Endothelial cell of umbilical vein (primary cell): Measurements from ENCODE around the gene RAB7B. TPM values are rescaled to one million over a fixed set of nuclear protein-coding genes. Genes with fewer than 3 reads are reported as not detected.

Source experiments
- BruUV-seq: library from RNA; stranded (reverse); fragments of 400-500 nt; replicated peaks from 2 replicates; lab custom pipeline; 2021; lab: Mats Ljungman, UMichigan
- CTCF ChIA-PET: fragments of 300-600, 350-600 bp; sonication (Branson Sonifier 250); formaldehyde crosslinking; loops from one replicate; lab custom pipeline; 2021; ENCODE audit warnings: antibody characterized with exemption, inconsistent platforms; lab: Charles Lee
- POLR2A ChIA-PET: fragments of 300-600, 350-600 bp; sonication (Branson Sonifier 250); formaldehyde crosslinking; loops from one replicate; lab custom pipeline; 2021; ENCODE audit warnings: antibody characterized with exemption, inconsistent platforms; lab: Charles Lee
- DNase-seq: peaks from one replicate; pipeline ENCODE4 v3.0.0-alpha.2; 2011; ENCODE audit warnings: low read depth, low spot score
- FAIRE-seq: peaks from 2 replicates; lab custom pipeline; 2011; peaks lifted over from hg19 to GRCh38; lab: Jason Lieb, UNC
- H2AFZ ChIP-seq: 2 replicates; pipeline ENCODE4 v1.6.0; 2012; ENCODE audit warnings: low read depth, low read length, control low read depth, inconsistent platforms
- H3K27ac ChIP-seq: 2 replicates; pipeline ENCODE4 v1.5.1; 2011; ENCODE audit warnings: low read depth, mild to moderate bottlenecking, control low read depth, low read length, moderate library complexity; ENCODE audit not compliant: insufficient read depth
- H3K27me3 ChIP-seq, 2 experiments: 2 replicates each; pipeline versions ENCODE4 v1.6.0 to v1.6.1; 2011; ENCODE audit warnings: low read length in 2 of 2, mixed read lengths in 1 of 2; ENCODE audit not compliant: control insufficient read depth in 2 of 2, insufficient read depth in 2 of 2
- H3K36me3 ChIP-seq, 2 experiments: 2 replicates in 1 of 2; 3 replicates in 1 of 2; pipeline ENCODE4 v1.5.1; 2011; ENCODE audit warnings: low read length in 2 of 2, mild to moderate bottlenecking in 1 of 2, moderate library complexity in 1 of 2; ENCODE audit not compliant: control insufficient read depth in 2 of 2, insufficient read depth in 2 of 2; ENCODE audit errors: extremely low read depth in 1 of 2
- H3K4me1 ChIP-seq: 3 replicates; pipeline ENCODE4 v1.5.1; 2011; ENCODE audit warnings: mild to moderate bottlenecking, low read length; ENCODE audit not compliant: control insufficient read depth, insufficient read depth; ENCODE audit errors: extremely low read depth
- H3K4me2 ChIP-seq: 2 replicates; pipeline ENCODE4 v1.6.1; 2011; ENCODE audit warnings: low read length, control low read depth, mixed read lengths; ENCODE audit not compliant: insufficient read depth
- H3K4me3 ChIP-seq, 3 experiments: fragments of 200-600 bp in 1 of 3; sonication (generic), shearing (Covaris generic) in 1 of 3; replicated peaks in 1 of 3; 2 replicates each; pipeline ENCODE4 v1.5.1; 2011 to 2016; ENCODE audit warnings: control low read depth in 3 of 3, low read length in 3 of 3, mild to moderate bottlenecking in 2 of 3, inconsistent platforms in 1 of 3, low read depth in 1 of 3, moderate library complexity in 1 of 3; ENCODE audit not compliant: insufficient read depth in 1 of 3
- H3K79me2 ChIP-seq: 2 replicates; pipeline ENCODE4 v1.6.0; 2012; ENCODE audit warnings: low read length, inconsistent platforms; ENCODE audit not compliant: control insufficient read depth, insufficient read depth
- H3K9ac ChIP-seq: replicated peaks from 2 replicates; pipeline ENCODE3; 2011; ENCODE audit warnings: low read length, control low read depth; ENCODE audit not compliant: insufficient read depth; ENCODE audit errors: extremely low read depth
- H3K9me1 ChIP-seq: replicated peaks from 3 replicates; pipeline ENCODE4 v1.6.0; 2011; ENCODE audit warnings: mild to moderate bottlenecking, low read length; ENCODE audit not compliant: control insufficient read depth, insufficient read depth; ENCODE audit errors: extremely low read depth
- H3K9me3 ChIP-seq: replicated peaks from 2 replicates; pipeline ENCODE4 v1.5.1; 2012; ENCODE audit warnings: low read length, inconsistent platforms; ENCODE audit not compliant: control insufficient read depth, insufficient read depth
- H4K20me1 ChIP-seq: replicated peaks from 2 replicates; pipeline ENCODE3; 2011; ENCODE audit warnings: mild to moderate bottlenecking, low read length; ENCODE audit not compliant: control insufficient read depth, insufficient read depth; ENCODE audit errors: extremely low read depth
- CTCF ChIP-seq, 2 donors: IDR thresholded peaks; 1 replicate in 1 of 2; 2 replicates in 1 of 2; pipeline ENCODE4 v1.5.1; 2011; ENCODE audit warnings: low read length in 2 of 2, mild to moderate bottlenecking in 2 of 2, moderate library complexity in 2 of 2, control low read depth in 1 of 2, inconsistent platforms in 1 of 2, low read depth in 1 of 2; ENCODE audit not compliant: insufficient read depth in 1 of 2; ENCODE audit errors: extremely low read depth in 1 of 2
- EZH2 ChIP-seq: IDR thresholded peaks from 2 replicates; pipeline ENCODE4 v1.6.1; 2012; ENCODE audit warnings: borderline replicate concordance, low read depth, mild to moderate bottlenecking, moderate library complexity, low read length, inconsistent platforms; ENCODE audit not compliant: severe bottlenecking
- FOS ChIP-seq: IDR thresholded peaks from 2 replicates; pipeline ENCODE4 v1.6.1; 2011; ENCODE audit warnings: mild to moderate bottlenecking, low read length, moderate library complexity, borderline replicate concordance; ENCODE audit not compliant: insufficient read depth
- GATA2 ChIP-seq: IDR thresholded peaks from 2 replicates; pipeline ENCODE4 v1.7.0; 2011; ENCODE audit warnings: low read depth, mild to moderate bottlenecking, moderate library complexity, mixed read lengths, low read length; ENCODE audit not compliant: insufficient read length, insufficient read depth
- JUN ChIP-seq: IDR thresholded peaks from 2 replicates; pipeline ENCODE4 v1.6.1; 2011; ENCODE audit warnings: borderline replicate concordance, low read depth; ENCODE audit not compliant: insufficient read length, insufficient read depth
- MAX ChIP-seq: IDR thresholded peaks from 2 replicates; pipeline ENCODE4 v1.6.1; 2011; ENCODE audit not compliant: insufficient read depth, insufficient read length
- MYC ChIP-seq: IDR thresholded peaks from one replicate; pipeline ENCODE4 v1.6.1; 2011; ENCODE audit warnings: mild to moderate bottlenecking, low read depth, low read length
- POLR2A ChIP-seq: IDR thresholded peaks from 2 replicates; pipeline ENCODE4 v1.6.1; 2012; ENCODE audit warnings: low read depth, mild to moderate bottlenecking, control low read depth, low read length
- POLR2AphosphoS5 ChIP-seq: IDR thresholded peaks from 2 replicates; pipeline ENCODE4 v1.6.1; 2012; ENCODE audit warnings: low read depth, mild to moderate bottlenecking, control low read depth, low read length, moderate library complexity; ENCODE audit not compliant: insufficient read depth
- dilution Hi-C: fragments of 300-500 bp; cut with MboI; formaldehyde crosslinking; loops from one replicate; pipeline ENCODE4 v1.15.0; 2019; ENCODE audit warnings: low sequenced_read_pairs; ENCODE audit not compliant: extremely low pct_ligation_motif_present
- intact Hi-C: fragments of 100-400 bp; cut with micrococcal nuclease; formaldehyde crosslinking; loops from one replicate; pipeline ENCODE4 v1.10.0; 2022
- polyA plus RNA-seq, 4 experiments: library from polyadenylated mRNA; depleted of rRNA in 3 of 4; stranded (reverse) in 3 of 4; unstranded in 1 of 4; fragments of >200 nt; gene quantifications; 2 replicates each; pipeline versions ENCODE4 v1.2.1 to v1.2.3, GENCODE V29; 2011 to 2012; ENCODE audit warnings: missing spikeins in 1 of 4
- total RNA-seq: library from RNA; stranded (reverse); gene quantifications from 2 replicates; pipeline ENCODE4 v1.2.3, GENCODE V29; 2021

Gene RAB7B
- total and polyA plus RNA-seq, 2 donors (not counting 3 experiments of a cell fraction or from before 2014, with no cell fraction given) = 0.15 TPM; not detected in 1

- Histone ChIP-seq H3K9me3 (no peaks in the 10 kb centered on the region), H3K4me3 (no peak overlapping the region), H3K27me3 (no peaks in the 10 kb centered on the region), H4K20me1 (no peaks in the 10 kb centered on the region), H3K4me1 (peaks cover 13% of the 10 kb centered on the region), H3K9ac (no peak overlapping the region), H2AFZ (no peak overlapping the region), H3K9me1 (no peaks in the 10 kb centered on the region), H3K79me2 (no peaks in the 10 kb centered on the region), H3K36me3 (no peaks in the 10 kb centered on the region), H3K27ac (no peak overlapping the region), H3K4me2 (no peak overlapping the region)
- POLR2A ChIA-PET = no interaction called here
- FAIRE-seq (no peak), DNase-seq (no peak)
- intact Hi-C loops = no loop called here
- CTCF ChIA-PET = interaction anchor here (1.0 kb wide), 1 partner anchor 81 kb away, joined by 4 read pairs; no protein-coding TSS in a partner anchor
- no TSS peak for BruUV-seq
- no peak for TF ChIP-seq MAX
- no peak for TF ChIP-seq CTCF (IDR thresholded peaks at IDR 0.05; ENCODE audit: extremely low read depth in 1 of 2, insufficient read depth in 1 of 2, low read depth in 1 of 2, low read length in 2 of 2)
- no peak for TF ChIP-seq EZH2
- TF ChIP-seq GATA2 = no peak
- no peak for TF ChIP-seq FOS
- no peak for TF ChIP-seq JUN
- TF ChIP-seq POLR2AphosphoS5 = no peak
- TF ChIP-seq MYC = no peak
- TF ChIP-seq POLR2A = no peak
- dilution Hi-C loops = no loop called here
Observed at GRCh38 chr1:206025283-206025820, 22.2 kb upstream of the RAB7B start.
